Esophagus muscularis mucosa (tissue), 4 donors: Measurements from ENCODE around the gene EFHC1.

Experiments used
- EP300 ChIP-seq: sonication (generic); formaldehyde crosslinking; IDR thresholded peaks from one replicate; pipeline ENCODE4 v1.6.1; 2017; ENCODE audit warnings: antibody characterized with exemption
- POLR2A ChIP-seq: fragments of 450-650 bp; IDR thresholded peaks from one replicate; pipeline ENCODE4 v1.6.1; 2017; ENCODE audit warnings: antibody characterized with exemption, moderate library complexity, mild to moderate bottlenecking, low read depth
- POLR2AphosphoS5 ChIP-seq, 2 donors: sonication (generic); formaldehyde crosslinking; IDR thresholded peaks; one replicate each; pipeline ENCODE4 v1.6.1; 2017; ENCODE audit warnings: antibody characterized with exemption in 2 of 2
- TF ChIP-seq, protein P1 (sequence below), 3 experiments: fragments of 200-600 bp in 2 of 3; fragments of 450-650 bp in 1 of 3; sonication (generic) in 2 of 3; IDR thresholded peaks; one replicate each; pipeline ENCODE4 v1.5.1; 2017 to 2019; ENCODE audit warnings: antibody characterized with exemption in 3 of 3, mild to moderate bottlenecking in 2 of 3, moderate library complexity in 1 of 3

GRCh38 chr6:52394251-52394666 is 25.9 kb upstream of the EFHC1 start:
- TF ChIP-seq, protein P1, sequence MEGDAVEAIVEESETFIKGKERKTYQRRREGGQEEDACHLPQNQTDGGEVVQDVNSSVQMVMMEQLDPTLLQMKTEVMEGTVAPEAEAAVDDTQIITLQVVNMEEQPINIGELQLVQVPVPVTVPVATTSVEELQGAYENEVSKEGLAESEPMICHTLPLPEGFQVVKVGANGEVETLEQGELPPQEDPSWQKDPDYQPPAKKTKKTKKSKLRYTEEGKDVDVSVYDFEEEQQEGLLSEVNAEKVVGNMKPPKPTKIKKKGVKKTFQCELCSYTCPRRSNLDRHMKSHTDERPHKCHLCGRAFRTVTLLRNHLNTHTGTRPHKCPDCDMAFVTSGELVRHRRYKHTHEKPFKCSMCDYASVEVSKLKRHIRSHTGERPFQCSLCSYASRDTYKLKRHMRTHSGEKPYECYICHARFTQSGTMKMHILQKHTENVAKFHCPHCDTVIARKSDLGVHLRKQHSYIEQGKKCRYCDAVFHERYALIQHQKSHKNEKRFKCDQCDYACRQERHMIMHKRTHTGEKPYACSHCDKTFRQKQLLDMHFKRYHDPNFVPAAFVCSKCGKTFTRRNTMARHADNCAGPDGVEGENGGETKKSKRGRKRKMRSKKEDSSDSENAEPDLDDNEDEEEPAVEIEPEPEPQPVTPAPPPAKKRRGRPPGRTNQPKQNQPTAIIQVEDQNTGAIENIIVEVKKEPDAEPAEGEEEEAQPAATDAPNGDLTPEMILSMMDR (IDR thresholded peaks at IDR 0.05), result no peak
- no peak for TF ChIP-seq EP300
- TF ChIP-seq POLR2A, result no peak
- TF ChIP-seq POLR2AphosphoS5 (IDR thresholded peaks at IDR 0.05), result no peak
